T-helper 1 cell treated with Interleukin-12 subunit alpha and Interleukin-12 subunit beta and Interleukin-4 antibody, amounts not matched to agents 30 μg/mL and 1 μg/mL, for 36 hours (primary cell): ENCODE data around the gene SLC35G6.

Experiments
- H3K27ac Mint-ChIP-seq: one replicate; pipeline ENCODE4 v1.8.0; 2021; ENCODE audit warnings: mild to moderate bottlenecking, mixed read lengths
- H3K27me3 Mint-ChIP-seq: one replicate; pipeline ENCODE4 v1.8.0; 2021; ENCODE audit warnings: low read depth, mixed read lengths
- H3K36me3 Mint-ChIP-seq: one replicate; pipeline ENCODE4 v1.8.0; 2021; ENCODE audit warnings: low read depth, mixed read lengths
- H3K4me1 Mint-ChIP-seq: one replicate; pipeline ENCODE4 v1.8.0; 2021; ENCODE audit warnings: low read depth, mixed read lengths
- H3K4me3 Mint-ChIP-seq: one replicate; pipeline ENCODE4 v1.8.0; 2021; ENCODE audit warnings: mild to moderate bottlenecking, moderate library complexity, mixed read lengths
- H3K9me3 Mint-ChIP-seq: one replicate; pipeline ENCODE4 v1.8.0; 2021; ENCODE audit warnings: mixed read lengths

Gene SLC35G6

DNA sequence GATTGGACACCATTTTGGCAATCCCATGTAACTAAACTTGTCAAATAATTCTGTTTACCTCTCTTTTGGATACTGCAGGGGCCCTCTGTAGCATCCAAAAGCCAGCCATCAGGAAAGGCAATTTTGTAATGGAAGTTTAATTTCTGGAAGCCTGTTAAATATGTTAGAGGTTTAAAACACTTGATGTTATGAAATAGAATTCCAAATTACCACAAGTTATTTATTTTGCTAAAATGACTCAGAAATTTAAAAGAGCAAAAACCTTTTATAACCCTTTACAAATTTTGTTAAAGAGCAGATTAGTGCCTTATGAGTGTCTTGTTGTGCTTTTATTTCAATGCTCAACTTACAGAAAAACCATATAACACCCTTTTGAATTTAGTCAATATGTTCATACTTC is 47.6 kb downstream of the SLC35G6 start:
- H3K4me3 Mint-ChIP-seq: no peak overlapping the region
- H3K9me3 Mint-ChIP-seq: peaks cover 12% of the 10 kb centered on the region
- no peaks in the 10 kb centered on the region for H3K4me1 Mint-ChIP-seq
- peaks cover 4% of the 10 kb centered on the region for H3K36me3 Mint-ChIP-seq
- no peaks in the 10 kb centered on the region for H3K27me3 Mint-ChIP-seq
- H3K27ac Mint-ChIP-seq: no peak overlapping the region

- H3K9me3 Mint-ChIP-seq: peaks cover 12% of the 10 kb centered on the region
- H3K4me1 Mint-ChIP-seq: no peaks in the 10 kb centered on the region
- peaks cover 4% of the 10 kb centered on the region for H3K36me3 Mint-ChIP-seq
- H3K27me3 Mint-ChIP-seq: peaks cover 3% of the 10 kb centered on the region
- no peak overlapping the region for H3K27ac Mint-ChIP-seq
- H3K4me3 Mint-ChIP-seq: no peak overlapping the region
Observed at GRCh38 chr17:7530023-7530900, 49.0 kb downstream of the SLC35G6 start.
